MG63 (cell line): ENCODE data around the gene IL10RB. TPM values are rescaled to one million over a fixed set of nuclear protein-coding genes. Genes with fewer than 3 reads are reported as not detected.
A peak's percentile ranks its signal among the peaks of the same experiment; 100 is the strongest.

Source experiments
- DNase-seq: peaks from one replicate; pipeline ENCODE4 v3.0.0-alpha.2; 2020
- H3K27me3 ChIP-seq: fragments of 250-450 bp; sonication (Bioruptor Pico); 2 replicates; pipeline ENCODE4 v1.5.1; 2020; ENCODE audit warnings: mild to moderate bottlenecking, moderate library complexity
- H3K36me3 ChIP-seq: fragments of 250-450 bp; sonication (Bioruptor Pico); 2 replicates; pipeline ENCODE4 v1.5.1; 2020; ENCODE audit warnings: mild to moderate bottlenecking, moderate library complexity
- H3K4me3 ChIP-seq: fragments of 250-450 bp; sonication (Bioruptor Pico); 2 replicates; pipeline ENCODE4 v1.5.1; 2020; ENCODE audit warnings: mild to moderate bottlenecking, moderate library complexity
- H3K9me3 ChIP-seq: fragments of 250-450 bp; sonication (Bioruptor Pico); 2 replicates; pipeline ENCODE4 v1.5.1; 2020; ENCODE audit warnings: mild to moderate bottlenecking, moderate library complexity
- total RNA-seq: library from RNA; depleted of rRNA; stranded (reverse); fragments of >200 nt; shearing (Covaris generic); gene quantifications from 2 replicates; pipeline ENCODE4 v1.2.3, GENCODE V29; 2014; ENCODE audit warnings: low replicate concordance; rRNA removed

The IL10RB gene
- total RNA-seq, 1 experiment from 2014 or later: 44.5 TPM

DNA sequence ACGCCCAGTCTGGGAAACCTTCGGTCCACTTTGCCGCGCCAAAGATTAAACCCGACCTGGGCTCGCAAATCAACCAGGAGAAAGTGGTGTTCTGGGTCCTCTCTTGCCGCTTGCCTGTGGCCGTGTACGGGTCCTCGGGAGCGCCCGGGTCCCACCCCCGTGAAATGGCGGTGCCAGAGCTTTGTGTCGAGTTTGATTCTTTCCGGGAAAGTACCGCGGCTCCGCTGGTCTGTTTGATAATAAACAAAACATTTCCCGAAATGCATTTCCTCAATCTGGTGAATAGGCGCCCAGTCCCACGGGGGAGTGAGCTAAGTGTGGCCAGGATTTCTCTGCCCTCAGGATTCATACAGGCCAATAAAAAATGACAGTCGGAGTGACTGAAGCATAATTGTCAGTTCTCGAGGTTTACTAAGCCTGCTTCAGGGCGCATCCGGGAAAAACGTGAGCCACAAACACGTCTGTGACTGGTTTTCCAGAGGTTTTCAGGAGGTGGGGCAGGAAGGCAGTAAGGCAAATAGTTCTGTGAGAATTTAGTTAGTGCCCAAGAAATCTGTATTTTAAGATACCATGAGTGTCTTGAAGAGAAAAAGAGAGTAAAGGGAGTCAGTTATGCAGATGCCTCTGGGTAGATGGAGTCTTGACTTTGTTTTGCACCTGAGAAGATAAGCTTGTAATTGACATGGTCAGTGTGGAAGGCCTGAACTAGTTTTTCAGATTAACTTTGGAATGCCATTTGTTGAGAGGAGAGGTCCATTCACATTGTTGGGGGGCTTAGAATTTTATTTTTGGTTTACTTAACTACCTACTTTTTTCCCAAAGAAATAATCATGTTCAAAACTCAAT, 59.3 kb downstream of the IL10RB start:
- H3K9me3 ChIP-seq: no peaks in the 10 kb centered on the region; the same call in 1 of the 2 replicates
- peak overlapping the region; percentile 88 for H3K4me3 ChIP-seq
- DNase-seq: peak; percentile 73
- H3K36me3 ChIP-seq: peaks cover 14% of the 10 kb centered on the region
- no peaks in the 10 kb centered on the region for H3K27me3 ChIP-seq

- Histone ChIP-seq H3K9me3 (peaks cover 3% of the 10 kb centered on the region), H3K4me3 (no peak overlapping the region), H3K27me3 (no peaks in the 10 kb centered on the region), H3K36me3 (peaks cover 24% of the 10 kb centered on the region)
- no peak for DNase-seq
Observed at GRCh38 chr21:33327326-33327725, 61.2 kb downstream of the IL10RB start.

DNA sequence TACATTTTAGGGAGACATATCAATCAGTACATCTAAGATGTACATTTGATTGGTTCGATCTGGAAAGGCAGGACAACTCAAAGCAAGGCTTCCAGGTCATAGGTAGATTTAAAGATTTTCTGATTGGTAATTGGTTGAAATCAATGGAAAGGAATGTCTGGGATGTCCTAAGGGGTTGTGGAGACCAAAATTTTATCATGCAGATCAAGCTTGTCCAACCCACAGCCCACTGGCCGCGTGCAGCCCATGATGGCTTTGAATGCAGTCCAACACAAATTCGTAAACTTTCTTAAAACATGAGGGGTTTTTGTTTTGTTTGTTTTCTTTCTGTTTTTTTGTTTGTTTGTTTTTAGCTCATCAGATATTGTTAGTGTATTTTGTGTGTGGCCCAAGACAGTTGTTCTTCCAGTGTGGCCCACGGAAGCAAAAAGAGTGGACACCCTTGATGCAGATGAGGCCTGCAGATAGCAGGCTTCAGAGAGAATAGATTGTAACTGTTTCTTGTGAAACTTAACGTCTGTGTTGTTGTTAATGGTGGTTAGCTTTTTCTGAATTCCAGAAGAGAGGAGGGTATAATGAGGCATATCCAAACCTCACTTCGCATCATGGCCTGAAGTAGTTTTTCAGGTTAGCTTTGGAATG, 61.7 kb downstream of the IL10RB start:
- Histone ChIP-seq H3K36me3 (peaks cover 24% of the 10 kb centered on the region), H3K4me3 (no peak overlapping the region), H3K27me3 (no peaks in the 10 kb centered on the region), H3K9me3 (peaks cover 7% of the 10 kb centered on the region)
- no peak for DNase-seq

GRCh38 chr21:33330726-33331125, 64.6 kb downstream of the IL10RB start:
- H3K4me3 ChIP-seq: no peak overlapping the region
- peaks cover 31% of the 10 kb centered on the region for H3K36me3 ChIP-seq
- H3K27me3 ChIP-seq: no peaks in the 10 kb centered on the region
- H3K9me3 ChIP-seq: peaks cover 16% of the 10 kb centered on the region
- DNase-seq: no peak

DNA sequence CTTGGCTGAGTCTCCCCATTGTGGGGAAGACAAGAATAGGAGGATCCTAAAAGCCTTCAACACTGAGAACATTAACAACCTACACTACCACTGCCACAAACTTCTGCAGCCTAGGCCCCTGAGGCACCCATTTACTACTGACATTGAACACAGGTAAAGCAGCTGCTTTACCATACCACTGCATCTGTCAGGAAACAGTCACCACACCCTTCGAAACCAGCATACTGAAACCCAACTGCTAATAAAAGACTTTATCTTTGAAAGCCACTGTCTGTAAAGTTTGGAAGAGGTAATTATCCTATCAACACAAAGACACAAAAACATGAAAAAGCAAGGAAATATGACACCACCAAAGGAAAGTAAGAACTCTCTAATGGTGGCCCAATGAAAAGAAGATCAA, 66.0 kb downstream of the IL10RB start:
- Histone ChIP-seq H3K27me3 (no peaks in the 10 kb centered on the region), H3K9me3 (peaks cover 16% of the 10 kb centered on the region), H3K4me3 (no peak overlapping the region), H3K36me3 (peaks cover 29% of the 10 kb centered on the region)
- no peak for DNase-seq

DNA sequence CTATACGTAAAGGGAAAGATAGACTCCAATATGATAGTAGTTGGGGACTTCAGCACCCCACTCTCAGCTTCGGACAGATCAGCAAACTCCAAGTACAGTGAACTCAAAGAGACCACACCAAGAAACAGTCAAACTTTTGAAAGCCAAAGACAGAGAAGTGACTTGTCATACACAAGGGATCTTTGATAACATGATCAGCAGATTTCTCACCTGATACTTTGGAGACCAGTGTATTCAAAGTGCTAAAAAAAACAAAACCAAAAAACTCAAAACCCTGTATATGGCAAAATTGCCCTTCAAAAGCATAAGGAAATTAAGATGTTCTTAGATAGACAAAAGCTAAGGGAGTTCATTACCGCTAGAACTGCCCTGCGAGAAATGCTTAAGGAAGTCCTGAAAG, 68.0 kb downstream of the IL10RB start:
- Histone ChIP-seq H3K27me3 (no peaks in the 10 kb centered on the region), H3K36me3 (peaks cover 17% of the 10 kb centered on the region), H3K9me3 (peaks cover 16% of the 10 kb centered on the region), H3K4me3 (no peak overlapping the region)
- DNase-seq: no peak

DNA sequence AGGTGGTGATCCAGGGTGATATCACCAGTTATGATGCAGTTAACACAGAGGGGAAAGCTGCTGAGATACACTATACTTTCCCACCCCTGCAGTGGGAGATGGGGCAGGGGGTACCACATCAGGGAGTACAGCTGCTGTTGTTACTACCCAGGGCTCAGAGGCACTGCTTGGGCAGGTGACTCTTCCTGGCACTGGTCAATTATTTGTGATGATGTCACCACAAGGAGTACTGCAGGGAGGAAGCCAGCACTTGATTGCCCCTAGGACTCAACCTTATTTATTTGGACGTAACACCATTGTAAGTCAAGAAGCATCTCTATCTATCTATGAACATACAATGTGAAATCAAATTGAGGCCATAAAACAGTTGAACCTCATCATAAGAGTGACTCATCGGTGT, 68.7 kb downstream of the IL10RB start:
- H3K27me3 ChIP-seq: no peaks in the 10 kb centered on the region
- H3K4me3 ChIP-seq: no peak overlapping the region
- peaks cover 17% of the 10 kb centered on the region for H3K36me3 ChIP-seq
- H3K9me3 ChIP-seq: peaks cover 16% of the 10 kb centered on the region
- no peak for DNase-seq

GRCh38 chr21:33339135-33339534, 73.0 kb downstream of the IL10RB start:
- H3K9me3 ChIP-seq: peaks cover 2% of the 10 kb centered on the region; the same call in 1 of the 2 replicates
- DNase-seq: no peak
- H3K36me3 ChIP-seq: peaks cover 9% of the 10 kb centered on the region
- no peak overlapping the region for H3K4me3 ChIP-seq
- no peaks in the 10 kb centered on the region for H3K27me3 ChIP-seq

- Histone ChIP-seq H3K36me3 (peaks cover 9% of the 10 kb centered on the region), H3K9me3 (peaks cover 2% of the 10 kb centered on the region; the same call in 1 of the 2 replicates), H3K27me3 (no peaks in the 10 kb centered on the region), H3K4me3 (no peak overlapping the region)
- no peak for DNase-seq
Observed at GRCh38 chr21:33339918-33340317, 73.8 kb downstream of the IL10RB start.

DNA sequence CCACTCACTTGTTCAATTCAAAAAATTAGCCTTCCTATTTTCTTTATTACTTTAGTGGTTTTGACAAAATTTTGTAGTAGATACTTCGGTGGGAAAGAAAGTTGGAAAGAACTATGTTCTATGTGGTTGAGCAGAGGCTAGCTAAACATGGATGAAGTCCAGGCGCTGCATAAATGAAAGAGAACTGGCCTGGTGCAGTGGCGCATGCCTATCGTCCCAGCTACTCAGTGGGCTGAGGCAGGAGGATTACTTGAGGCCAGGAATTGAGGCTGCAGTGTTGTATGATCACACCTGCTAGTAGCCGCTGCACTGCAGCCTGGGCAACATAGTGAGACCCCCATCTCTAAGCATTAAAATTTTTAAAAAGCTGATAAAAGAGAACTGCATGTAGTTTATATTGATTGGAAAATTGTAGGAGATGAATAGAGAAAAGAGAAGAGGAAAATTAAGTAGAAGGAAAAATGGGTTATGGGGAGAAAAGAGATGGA, 79.6 kb downstream of the IL10RB start:
- H3K36me3 ChIP-seq: peaks cover 23% of the 10 kb centered on the region
- no peak for DNase-seq
- H3K4me3 ChIP-seq: no peak overlapping the region
- H3K9me3 ChIP-seq: no peaks in the 10 kb centered on the region
- no peaks in the 10 kb centered on the region for H3K27me3 ChIP-seq

Other genes starting within 250 kb of the IL10RB start
- not detected in 2 replicates for gene OLIG2, start 240.4 kb upstream of the IL10RB start, total RNA-seq
- not detected in 2 replicates for gene OLIG1, start 196.2 kb upstream of the IL10RB start, total RNA-seq
- gene IFNAR2, start 36.4 kb upstream of the IL10RB start, total RNA-seq: 2.6 and 5.8 TPM in 2 replicates
- 1.7 and 6.6 TPM in 2 replicates for gene IFNAR1, start 58.6 kb downstream of the IL10RB start, total RNA-seq
- 63.6 and 66.8 TPM in 2 replicates for gene IFNGR2, start 137.0 kb downstream of the IL10RB start, total RNA-seq
- gene TMEM50B, start 213.6 kb downstream of the IL10RB start, total RNA-seq: 14.3 and 16.3 TPM in 2 replicates
- gene DNAJC28, start 225.3 kb downstream of the IL10RB start, total RNA-seq: 0.72 and 1.1 TPM in 2 replicates